ENCODE results near the gene NFILZ.

Gene NFILZ

DNA sequence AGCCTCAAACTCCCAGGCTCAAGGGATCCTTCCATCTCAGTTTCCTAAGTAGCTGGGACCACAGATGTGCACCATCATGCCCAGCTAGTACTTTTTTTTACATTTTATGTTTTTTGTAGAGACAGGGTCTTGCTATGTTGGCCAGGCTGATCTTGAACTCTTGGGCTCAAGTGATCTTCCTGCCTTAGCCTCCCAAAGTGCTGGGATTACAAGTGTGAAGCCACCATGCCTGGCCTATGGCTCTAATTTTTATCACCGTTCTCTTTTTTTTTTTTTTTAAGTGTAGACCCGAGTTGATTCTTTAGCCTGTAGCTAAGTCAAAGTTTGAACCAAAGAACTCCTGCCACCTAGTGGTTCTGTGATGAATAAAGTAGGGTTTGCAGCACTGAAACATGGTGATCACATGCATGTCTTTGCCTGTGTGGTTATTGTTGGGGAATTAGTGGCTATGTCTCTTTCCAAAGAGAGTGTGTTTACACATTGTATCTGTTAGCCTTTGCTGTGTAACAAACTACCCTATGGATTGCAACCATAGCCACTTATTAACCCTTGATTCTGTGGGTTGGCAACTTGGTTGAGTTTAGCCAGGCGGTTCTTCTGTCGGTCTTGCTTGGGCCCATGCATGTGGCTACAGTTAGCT, 11.6 kb downstream of the NFILZ start:
- no peak for DNase-seq (ENCODE audit: low read depth)

GRCh38 chr19:8642561-8642960, 12.1 kb downstream of the NFILZ start:
- DNase-seq (ENCODE audit: low read depth): no peak

GRCh38 chr19:8643860-8644653, 13.6 kb downstream of the NFILZ start:
- no peak for DNase-seq (ENCODE audit: low read depth)

DNA sequence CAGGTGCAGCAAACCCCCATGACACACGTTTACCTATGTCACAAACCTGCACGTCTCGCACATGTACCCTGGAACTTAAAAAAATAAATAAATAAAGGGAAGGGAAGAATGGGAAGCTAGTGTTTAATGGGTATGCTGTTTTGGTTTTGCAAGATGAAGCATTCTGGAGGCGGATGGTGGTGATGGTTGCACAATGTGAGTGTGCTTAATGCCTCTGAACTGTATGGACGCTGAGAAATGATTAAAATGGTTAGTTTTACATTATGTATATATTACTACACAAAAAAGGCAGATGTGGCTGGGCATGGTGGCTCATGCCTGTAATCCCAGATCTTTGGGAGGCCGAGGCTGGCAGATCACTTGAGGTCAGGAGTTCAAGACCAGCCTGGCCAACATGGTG, 17.8 kb downstream of the NFILZ start:
- no peak for DNase-seq (ENCODE audit: low read depth)

GRCh38 chr19:8654591-8655339, 24.3 kb downstream of the NFILZ start:
- DNase-seq (ENCODE audit: low read depth): peak; percentile 64

- peak; percentile 27 for DNase-seq (ENCODE audit: low read depth)
These were observed 24.9 kb downstream of the NFILZ start for GRCh38 chr19:8655340-8655709.

DNA sequence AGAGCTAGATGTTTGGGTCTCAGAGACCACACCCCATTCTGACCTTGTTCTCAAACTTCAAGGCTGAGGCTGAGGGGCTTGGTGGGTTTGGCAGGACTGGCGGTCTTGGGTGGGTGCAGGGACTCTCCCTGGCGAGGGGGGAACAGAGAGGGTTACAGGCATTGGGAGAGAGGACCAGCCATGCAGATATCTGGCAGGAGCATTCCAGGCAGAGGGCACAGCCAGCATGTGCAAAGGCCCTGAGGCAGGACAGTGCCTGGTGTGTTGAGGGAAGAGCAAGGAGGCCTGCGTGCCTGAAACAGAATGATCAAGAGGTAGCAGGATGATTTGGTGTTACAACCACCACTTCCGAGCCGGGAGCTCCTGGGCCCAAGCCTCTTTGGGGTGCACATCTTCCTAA, 27.4 kb downstream of the NFILZ start:
- DNase-seq (ENCODE audit: low read depth): no peak

DNA sequence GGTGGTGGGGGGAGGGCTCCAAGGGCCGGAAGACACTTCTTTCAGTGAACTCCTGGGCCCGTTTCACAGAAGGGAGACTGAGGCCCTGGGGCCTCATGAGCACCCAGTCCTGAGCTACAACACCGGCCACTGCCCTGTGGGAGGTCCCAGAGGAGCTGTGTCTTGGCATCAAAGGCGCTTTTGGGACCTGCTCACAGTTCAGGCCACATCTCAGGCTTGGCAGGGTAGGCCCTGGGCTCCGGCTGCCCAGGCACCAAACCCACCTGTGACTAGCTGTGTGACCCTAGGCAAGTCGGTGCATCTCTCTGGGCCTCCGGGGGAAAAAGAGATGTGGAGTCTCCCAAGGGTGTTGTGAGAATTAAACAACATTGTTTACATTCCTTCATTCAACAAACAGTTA, 29.5 kb downstream of the NFILZ start:
- DNase-seq (ENCODE audit: low read depth): no peak

- no peak for DNase-seq (ENCODE audit: low read depth)
These were observed 31.8 kb downstream of the NFILZ start for GRCh38 chr19:8662263-8662662.

DNA sequence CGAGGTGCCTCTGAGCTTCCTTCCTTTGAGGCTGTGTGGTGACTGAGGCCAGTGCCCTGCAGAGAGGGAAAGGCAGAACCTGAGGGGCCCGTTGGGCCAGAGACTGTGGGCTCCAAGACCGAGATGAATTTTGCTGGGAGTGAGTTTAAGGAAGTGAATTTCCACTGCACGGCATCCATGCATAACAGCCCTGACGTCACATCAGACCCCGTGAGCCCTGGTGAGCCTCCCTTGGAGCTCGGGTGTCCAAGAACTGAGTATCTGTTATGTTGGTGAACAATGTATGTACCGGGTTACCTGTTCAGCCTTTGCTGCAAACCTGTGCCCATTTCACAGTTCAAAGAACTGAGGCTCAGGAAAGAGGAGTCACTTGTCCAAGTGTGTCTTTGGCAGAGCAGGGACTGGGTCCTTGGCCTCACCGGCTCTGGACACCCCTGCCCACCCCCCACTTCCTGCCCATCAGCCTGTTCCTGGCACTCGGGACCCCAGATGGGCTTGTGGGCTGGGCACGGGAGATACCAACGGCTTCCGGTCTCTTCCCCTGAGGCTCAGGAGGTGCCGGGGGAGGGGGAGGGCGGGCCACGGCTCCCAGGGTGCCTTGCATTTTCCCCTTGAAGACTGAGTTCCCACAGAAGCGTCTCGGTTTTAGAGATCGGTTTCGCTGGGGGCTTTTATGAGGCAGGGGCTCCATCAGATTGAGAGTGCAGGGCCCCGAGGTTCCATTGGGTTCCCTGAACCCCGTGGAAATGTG, 33.7 kb downstream of the NFILZ start:
- peak; percentile 14 for DNase-seq (ENCODE audit: low read depth)

- no peak for DNase-seq (ENCODE audit: low read depth)
These were observed 34.2 kb downstream of the NFILZ start for GRCh38 chr19:8664671-8665057.

- no peak for DNase-seq (ENCODE audit: low read depth)
These were observed 35.2 kb downstream of the NFILZ start for GRCh38 chr19:8665468-8666213.

GRCh38 chr19:8666814-8667405, 36.5 kb downstream of the NFILZ start:
- DNase-seq (ENCODE audit: low read depth): no peak

DNA sequence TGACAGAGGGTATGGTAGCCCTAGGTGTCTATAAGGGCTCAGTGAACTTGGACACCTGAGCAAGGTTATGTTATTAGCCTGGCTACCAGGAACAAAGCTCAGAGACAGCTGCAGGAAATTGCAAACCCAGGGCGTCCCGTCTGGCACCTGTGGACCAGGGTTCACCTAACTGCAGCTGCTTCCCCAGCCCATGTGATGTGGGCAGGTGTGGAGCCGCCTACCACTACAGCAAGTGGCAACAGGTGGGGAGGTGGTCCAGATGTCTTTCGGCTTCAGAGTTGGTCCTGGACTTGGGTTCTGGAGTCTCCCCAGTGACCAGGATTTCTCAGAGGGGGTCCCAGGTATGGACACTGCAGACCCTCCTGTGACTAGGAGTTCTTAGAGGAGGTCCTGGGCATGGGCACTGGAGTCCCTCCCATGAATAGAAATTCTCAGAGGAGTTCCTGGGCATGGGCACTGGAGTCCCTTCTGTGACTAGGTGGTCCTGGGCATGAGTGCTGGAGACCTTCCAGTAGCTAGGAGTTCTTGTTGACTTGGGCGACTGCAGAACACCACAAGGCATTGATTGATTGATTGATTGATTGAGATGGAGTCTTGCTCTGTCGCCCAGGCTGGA, 43.0 kb downstream of the NFILZ start:
- DNase-seq (ENCODE audit: low read depth): no peak

DNA sequence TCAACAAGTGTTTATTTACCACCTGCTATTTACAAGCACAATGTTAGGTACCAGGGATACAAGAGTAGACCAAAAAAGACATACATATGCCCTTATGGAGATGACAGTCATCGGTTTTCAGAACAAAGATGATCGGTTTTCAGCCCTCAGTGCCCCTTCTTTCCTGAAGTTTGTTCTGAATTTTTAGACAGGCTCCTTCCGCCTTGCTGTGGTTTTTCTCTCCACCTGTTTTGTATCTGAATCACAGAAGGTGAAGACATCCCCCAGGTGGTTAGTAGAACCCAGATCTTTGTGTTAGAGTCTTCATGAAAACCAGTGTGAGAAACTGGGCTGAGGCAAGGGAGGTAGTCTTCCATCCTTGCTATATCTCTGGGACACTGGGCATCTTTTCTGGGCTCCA, 44.6 kb downstream of the NFILZ start:
- no peak for DNase-seq (ENCODE audit: low read depth)

DNA sequence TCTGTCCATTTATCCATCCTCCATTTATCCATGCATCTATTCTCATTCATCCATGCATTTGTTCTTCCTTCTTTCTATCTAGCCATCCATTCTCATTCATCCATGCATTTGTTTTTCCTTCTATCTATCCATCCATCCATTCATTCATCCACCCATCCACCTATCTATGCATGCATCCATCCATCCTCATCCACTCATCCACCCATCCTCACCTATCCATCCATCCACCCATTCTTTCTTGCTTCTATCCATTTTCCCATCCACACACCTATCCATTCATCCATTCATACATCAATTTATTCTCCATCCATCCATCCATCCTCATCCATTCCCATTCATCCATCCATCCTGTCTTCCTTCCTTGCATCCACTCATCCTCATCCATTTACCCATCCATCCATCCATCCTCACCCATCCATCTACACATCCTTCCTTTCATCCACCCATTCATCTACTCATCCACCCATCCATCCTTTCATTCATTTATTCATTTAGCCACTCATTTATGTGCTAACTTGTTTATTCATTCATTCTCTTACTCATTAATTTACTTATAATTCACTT, 47.9 kb downstream of the NFILZ start:
- DNase-seq (ENCODE audit: low read depth): no peak
